CD4-positive, CD25-positive, alpha-beta regulatory T cell (primary cell): ENCODE measurements around the gene COL5A1. TPM values are rescaled to one million over a fixed set of nuclear protein-coding genes. Genes with fewer than 3 reads are reported as not detected.
A peak's percentile ranks its signal among the peaks of the same experiment; 100 is the strongest.

ENCODE experiments used
- ATAC-seq, 2 donors: fragments of 150-1000 bp; cut with Tn5 transposase; one replicate each; pipeline ENCODE4 v1.10.0; 2021; ENCODE audit warnings: low read depth in 2 of 2, moderate number of reproducible peaks in 2 of 2, moderate library complexity in 1 of 2
- DNase-seq, 3 donors: peaks; one replicate each; pipeline versions ENCODE4 v3.0.0 to v3.0.0-alpha.2; 2012 to 2022; ENCODE audit warnings: mixed read lengths in 1 of 3
- H3K27ac ChIP-seq: one replicate; pipeline ENCODE4 v1.7.0; 2013; ENCODE audit warnings: mild to moderate bottlenecking, low read length; ENCODE audit not compliant: insufficient read depth, poor library complexity, severe bottlenecking
- H3K27me3 ChIP-seq: one replicate; pipeline ENCODE4 v1.7.0; 2013; ENCODE audit warnings: low read length; ENCODE audit not compliant: control insufficient read depth, insufficient read depth
- H3K36me3 ChIP-seq: one replicate; pipeline ENCODE4 v1.7.0; 2013; ENCODE audit warnings: mild to moderate bottlenecking, low read length, moderate library complexity; ENCODE audit not compliant: control insufficient read depth, insufficient read depth
- H3K4me1 ChIP-seq: 2 replicates; pipeline ENCODE4 v1.7.0; 2013; ENCODE audit warnings: mild to moderate bottlenecking, low read length; ENCODE audit not compliant: insufficient read depth, control insufficient read depth, poor library complexity, severe bottlenecking
- H3K4me3 ChIP-seq: one replicate; pipeline ENCODE4 v1.7.0; 2013; ENCODE audit warnings: low read depth, mild to moderate bottlenecking, low read length, moderate library complexity
- H3K9me3 ChIP-seq, 2 experiments: 1 replicate in 1 of 2; 2 replicates in 1 of 2; pipeline ENCODE4 v1.7.0; 2013; ENCODE audit warnings: low read length in 2 of 2, mild to moderate bottlenecking in 1 of 2, moderate library complexity in 1 of 2; ENCODE audit not compliant: control insufficient read depth in 2 of 2
- H3K27ac Mint-ChIP-seq, 3 donors: one replicate each; pipeline ENCODE4 v1.8.0; 2020 to 2022; ENCODE audit warnings: mild to moderate bottlenecking in 3 of 3, mixed read lengths in 3 of 3, moderate library complexity in 2 of 3
- H3K27me3 Mint-ChIP-seq: one replicate; pipeline ENCODE4 v1.8.0; 2022; ENCODE audit warnings: mild to moderate bottlenecking, mixed read lengths
- H3K36me3 Mint-ChIP-seq: one replicate; pipeline ENCODE4 v1.8.0; 2020; ENCODE audit warnings: mixed read lengths
- H3K4me1 Mint-ChIP-seq, 4 donors: one replicate each; pipeline ENCODE4 v1.8.0; 2020 to 2022; ENCODE audit warnings: mixed read lengths in 4 of 4, mild to moderate bottlenecking in 1 of 4
- H3K4me3 Mint-ChIP-seq, 4 donors: one replicate each; pipeline ENCODE4 v1.8.0; 2020 to 2022; ENCODE audit warnings: mild to moderate bottlenecking in 4 of 4, mixed read lengths in 4 of 4, moderate library complexity in 3 of 4
- H3K9me3 Mint-ChIP-seq, 7 donors: one replicate each; pipeline ENCODE4 v1.8.0; 2020 to 2022; ENCODE audit warnings: mixed read lengths in 7 of 7, mild to moderate bottlenecking in 3 of 7, moderate library complexity in 2 of 7
- polyA plus RNA-seq, 4 donors: library from polyadenylated mRNA; unstranded; fragments of 300-500 nt; fragmentation: Illumina TruSeq; gene quantifications; one replicate each; pipeline ENCODE4 v1.2.3, GENCODE V29; 2021
- total RNA-seq: library from RNA; stranded (reverse); gene quantifications from one replicate; pipeline ENCODE4 v1.2.3, GENCODE V29; 2022

Gene COL5A1
- total and polyA plus RNA-seq, 5 donors from 2014 or later = 0.02 to 1.7 (median 0.10) TPM; not detected in 2

DNA sequence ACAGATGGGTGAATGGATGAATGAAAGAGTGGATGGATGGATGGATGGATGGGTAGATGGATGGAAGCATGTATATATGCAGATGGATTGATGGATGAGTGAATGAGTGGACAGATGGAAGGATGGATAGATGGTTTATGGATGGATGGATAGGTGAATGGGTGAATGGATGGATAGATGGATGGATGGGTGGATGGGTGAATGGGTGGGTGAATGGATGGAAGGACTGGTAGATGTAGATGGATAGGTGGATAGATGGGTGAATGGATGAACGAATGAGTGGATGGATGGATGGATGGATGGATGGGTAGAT is 85.1 kb downstream of the COL5A1 start:
- no peaks in the 10 kb centered on the region for H3K9me3 ChIP-seq
- no peak for ATAC-seq
- Mint-ChIP-seq H3K4me1 (peaks cover 0 to 5% (median 3%) of the 10 kb centered on the region in 4 donors), H3K36me3 (no peaks in the 10 kb centered on the region), H3K4me3 (no peak overlapping the region), H3K27me3 (peaks cover 6% of the 10 kb centered on the region), H3K27ac (no peak overlapping the region), H3K9me3 (peaks cover 0 to 2% (median 0%) of the 10 kb centered on the region in 7 donors)
- H3K4me1 ChIP-seq = no peaks in the 10 kb centered on the region
- no peak overlapping the region for H3K27ac ChIP-seq
- no peak overlapping the region for H3K4me3 ChIP-seq
- DNase-seq = no peak
- no peaks in the 10 kb centered on the region for H3K36me3 ChIP-seq
- H3K27me3 ChIP-seq = no peaks in the 10 kb centered on the region

GRCh38 chr9:134728021-134728795 is 86.6 kb downstream of the COL5A1 start:
- Histone ChIP-seq H3K4me1 (no peaks in the 10 kb centered on the region), H3K4me3 (no peak overlapping the region), H3K27me3 (no peaks in the 10 kb centered on the region), H3K36me3 (no peaks in the 10 kb centered on the region), H3K27ac (no peak overlapping the region), H3K9me3 (no peaks in the 10 kb centered on the region)
- H3K4me1 Mint-ChIP-seq = peaks cover 0 to 5% (median 3%) of the 10 kb centered on the region in 4 donors
- H3K36me3 Mint-ChIP-seq = no peaks in the 10 kb centered on the region
- no peak overlapping the region for H3K4me3 Mint-ChIP-seq
- DNase-seq (no peak), ATAC-seq (no peak)
- peaks cover 0 to 2% (median 0%) of the 10 kb centered on the region in 7 donors for H3K9me3 Mint-ChIP-seq
- H3K27me3 Mint-ChIP-seq = peaks cover 6% of the 10 kb centered on the region
- H3K27ac Mint-ChIP-seq = no peak overlapping the region

DNA sequence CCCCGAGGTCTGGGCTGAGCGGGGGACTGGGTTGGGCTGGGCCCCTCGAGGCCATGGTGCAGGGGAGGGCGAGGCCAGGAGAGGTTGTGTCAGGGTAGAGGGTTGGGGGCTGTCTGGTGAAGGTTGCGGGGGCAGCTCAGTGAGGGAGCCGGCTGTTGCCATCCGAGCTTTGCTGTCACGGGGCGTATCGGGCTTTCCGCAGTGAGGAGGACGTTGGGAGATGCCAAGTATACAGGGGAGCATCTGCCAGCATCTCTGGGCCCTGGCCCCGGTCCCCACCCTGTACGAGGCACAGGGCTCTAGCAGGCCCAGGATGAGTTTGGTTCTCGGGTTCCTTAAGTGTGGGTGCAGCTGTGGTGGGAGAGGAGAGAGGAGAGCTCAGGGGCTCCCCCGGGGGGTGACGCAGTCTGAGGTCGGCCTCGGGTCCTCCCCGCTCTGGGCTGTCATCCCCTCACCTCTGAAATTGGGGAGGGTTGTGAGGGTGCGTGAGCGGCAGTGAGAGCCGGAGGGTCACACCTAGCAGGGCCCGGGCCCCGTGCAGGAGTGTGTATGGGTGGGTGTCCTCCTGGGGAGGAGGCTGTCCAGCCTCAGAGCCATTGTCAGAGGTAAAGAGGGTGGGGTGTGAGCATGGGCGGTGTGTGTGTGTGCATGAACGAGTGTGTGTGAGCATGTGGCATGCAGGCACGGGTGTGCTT is 87.3 kb downstream of the COL5A1 start:
- no peak overlapping the region for H3K4me3 ChIP-seq
- no peaks in the 10 kb centered on the region for H3K36me3 ChIP-seq
- Mint-ChIP-seq H3K36me3 (no peaks in the 10 kb centered on the region), H3K9me3 (peaks cover 0 to 2% (median 0%) of the 10 kb centered on the region in 7 donors), H3K27me3 (peaks cover 6% of the 10 kb centered on the region), H3K4me3 (peak overlapping the region in 1 of 4 donors; percentile 47), H3K4me1 (peaks cover 0 to 5% (median 3%) of the 10 kb centered on the region in 4 donors), H3K27ac (no peak overlapping the region)
- ATAC-seq (no peak), DNase-seq (no peak)
- H3K9me3 ChIP-seq = no peaks in the 10 kb centered on the region
- H3K4me1 ChIP-seq = no peaks in the 10 kb centered on the region
- H3K27ac ChIP-seq = no peak overlapping the region
- no peaks in the 10 kb centered on the region for H3K27me3 ChIP-seq

DNA sequence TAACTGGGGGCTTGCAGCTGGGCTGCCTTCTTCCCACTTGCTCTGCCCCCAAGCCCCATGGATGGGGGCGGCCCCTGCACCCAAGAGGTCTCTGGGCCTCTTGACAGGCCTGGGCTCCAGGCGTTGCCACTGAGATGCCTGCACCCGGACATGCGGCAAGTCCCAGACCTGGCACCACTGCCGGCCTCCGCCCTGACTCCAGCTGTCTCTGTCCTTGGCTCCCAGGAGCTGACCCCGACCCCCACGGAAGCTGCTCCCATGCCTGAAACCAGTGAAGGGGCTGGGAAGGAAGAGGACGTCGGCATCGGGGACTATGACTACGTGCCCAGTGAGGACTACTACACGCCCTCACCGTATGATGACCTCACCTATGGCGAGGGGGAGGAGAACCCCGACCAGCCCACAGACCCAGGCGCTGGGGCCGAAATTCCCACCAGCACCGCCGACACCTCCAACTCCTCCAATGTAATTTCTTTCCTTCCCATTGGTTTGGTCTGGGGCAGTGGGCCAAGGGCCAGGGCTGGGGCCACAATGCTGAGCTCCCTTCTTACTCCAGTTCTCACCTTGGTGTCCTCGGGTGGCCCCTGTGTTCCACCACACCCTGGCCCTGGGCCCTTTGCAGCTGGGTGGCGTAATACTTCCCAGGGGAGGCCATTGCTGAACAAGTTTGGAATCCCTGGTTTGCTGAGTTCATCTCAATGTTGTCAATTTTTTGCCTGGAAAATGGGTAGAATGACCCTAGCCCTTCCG is 88.6 kb downstream of the COL5A1 start:
- Mint-ChIP-seq H3K36me3 (no peaks in the 10 kb centered on the region), H3K4me1 (peaks cover 0 to 5% (median 2%) of the 10 kb centered on the region in 4 donors), H3K27me3 (peaks cover 5% of the 10 kb centered on the region), H3K27ac (no peak overlapping the region), H3K9me3 (peaks cover 0 to 2% (median 0%) of the 10 kb centered on the region in 7 donors), H3K4me3 (no peak overlapping the region)
- Histone ChIP-seq H3K36me3 (no peaks in the 10 kb centered on the region), H3K4me3 (no peak overlapping the region), H3K9me3 (no peaks in the 10 kb centered on the region), H3K4me1 (no peaks in the 10 kb centered on the region), H3K27ac (no peak overlapping the region), H3K27me3 (no peaks in the 10 kb centered on the region)
- no peak for ATAC-seq
- DNase-seq = no peak

GRCh38 chr9:134730761-134731496 is 89.3 kb downstream of the COL5A1 start:
- Histone ChIP-seq H3K27ac (no peak overlapping the region), H3K27me3 (no peaks in the 10 kb centered on the region), H3K4me1 (no peaks in the 10 kb centered on the region), H3K4me3 (no peak overlapping the region), H3K9me3 (no peaks in the 10 kb centered on the region), H3K36me3 (no peaks in the 10 kb centered on the region)
- no peak for ATAC-seq
- no peaks in the 10 kb centered on the region for H3K27me3 Mint-ChIP-seq
- peaks cover 0 to 2% (median 0%) of the 10 kb centered on the region in 7 donors for H3K9me3 Mint-ChIP-seq
- H3K4me1 Mint-ChIP-seq = no peaks in the 10 kb centered on the region
- DNase-seq = no peak
- H3K27ac Mint-ChIP-seq = no peak overlapping the region
- no peak overlapping the region for H3K4me3 Mint-ChIP-seq
- H3K36me3 Mint-ChIP-seq = no peaks in the 10 kb centered on the region

DNA sequence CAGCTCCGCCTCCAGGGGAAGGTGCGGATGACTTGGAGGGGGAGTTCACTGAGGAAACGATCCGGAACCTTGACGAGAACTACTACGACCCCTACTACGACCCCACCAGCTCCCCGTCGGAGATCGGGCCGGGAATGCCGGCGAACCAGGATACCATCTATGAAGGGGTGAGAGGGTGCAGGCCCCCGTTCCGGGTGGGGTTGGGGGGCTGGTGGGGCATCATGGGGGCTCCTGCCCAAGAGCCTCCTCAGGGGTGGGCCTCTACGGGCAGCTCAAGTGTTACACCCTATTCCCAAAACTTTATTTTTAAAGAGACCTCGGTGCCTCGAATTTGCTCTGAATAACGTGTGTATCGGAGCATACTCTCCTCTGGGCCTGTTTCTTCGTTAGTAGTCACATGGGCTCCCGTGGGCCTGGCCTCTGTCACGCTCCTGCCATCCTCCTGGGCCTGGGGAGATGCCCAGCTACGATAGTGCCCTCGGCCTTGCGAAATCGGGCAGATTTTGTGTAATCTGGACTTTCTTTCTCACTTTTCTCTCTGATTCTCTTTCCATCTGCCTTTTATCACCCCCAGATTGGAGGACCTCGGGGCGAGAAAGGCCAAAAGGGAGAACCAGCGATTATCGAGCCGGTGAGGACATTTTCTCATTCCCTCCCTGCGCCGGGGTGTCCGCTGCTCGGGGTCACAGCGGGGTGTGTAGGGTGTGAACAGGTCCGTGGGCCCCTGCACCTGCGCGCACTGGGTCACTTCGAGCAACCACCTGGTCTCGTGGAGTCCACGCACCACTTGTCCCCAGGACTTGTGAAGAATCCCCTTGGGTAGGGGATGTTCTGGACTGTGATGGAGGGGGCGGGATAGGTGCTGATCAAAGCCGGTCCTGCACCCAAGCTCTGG is 90.1 kb downstream of the COL5A1 start:
- Histone ChIP-seq H3K4me1 (no peaks in the 10 kb centered on the region), H3K4me3 (no peak overlapping the region), H3K9me3 (no peaks in the 10 kb centered on the region), H3K36me3 (no peaks in the 10 kb centered on the region), H3K27me3 (no peaks in the 10 kb centered on the region), H3K27ac (no peak overlapping the region)
- no peak for DNase-seq
- Mint-ChIP-seq H3K27ac (peak overlapping the region in 1 of 3 donors; percentile 34), H3K9me3 (peaks cover 0 to 2% (median 0%) of the 10 kb centered on the region in 7 donors), H3K4me3 (no peak overlapping the region), H3K4me1 (no peaks in the 10 kb centered on the region), H3K36me3 (no peaks in the 10 kb centered on the region), H3K27me3 (no peaks in the 10 kb centered on the region)
- no peak for ATAC-seq
